PFSK-1 (cell line): ENCODE data around the gene CORO1C.

Experiments used
- FOXP2 ChIP-seq: optimal IDR thresholded peaks from 2 replicates; pipeline ENCODE3; 2011; ENCODE audit warnings: borderline replicate concordance, control low read depth, inconsistent platforms; ENCODE audit not compliant: insufficient read depth; ENCODE audit errors: extremely low read length, extremely low read depth
- POLR2AphosphoS5 ChIP-seq: IDR thresholded peaks from 2 replicates; pipeline ENCODE4 v1.6.1; 2012; ENCODE audit warnings: low read depth, mild to moderate bottlenecking, control low read depth, low read length, moderate library complexity
- REST ChIP-seq, 2 experiments: IDR thresholded peaks; 2 replicates each; pipeline versions ENCODE4 v1.6.1 to v1.8.0; 2011 to 2012; ENCODE audit warnings: low read depth in 2 of 2, low read length in 2 of 2, control low read depth in 1 of 2, inconsistent platforms in 1 of 2, mild to moderate bottlenecking in 1 of 2, moderate library complexity in 1 of 2; ENCODE audit not compliant: insufficient read depth in 1 of 2
- SIN3A ChIP-seq: IDR thresholded peaks from 2 replicates; pipeline ENCODE4 v1.6.1; 2012; ENCODE audit warnings: mild to moderate bottlenecking, low read length, moderate library complexity, borderline replicate concordance; ENCODE audit not compliant: insufficient read depth
- TAF1 ChIP-seq: IDR thresholded peaks from 2 replicates; pipeline ENCODE4 v1.6.1; 2012; ENCODE audit warnings: low read length, control low read depth, borderline replicate concordance; ENCODE audit not compliant: insufficient read depth

The CORO1C gene

GRCh38 chr12:108666401-108666881, 64.9 kb downstream of the CORO1C start:
- TF ChIP-seq TAF1 (no peak), FOXP2 (no peak), POLR2AphosphoS5 (no peak), REST (IDR thresholded peaks at IDR 0.05; ENCODE audit: insufficient read depth in 1 of 2, low read depth in 2 of 2, low read length in 2 of 2) (no peak), SIN3A (no peak)

- TF ChIP-seq REST (IDR thresholded peaks at IDR 0.05; ENCODE audit: insufficient read depth in 1 of 2, low read depth in 2 of 2, low read length in 2 of 2): no peak
- no peak for TF ChIP-seq SIN3A
- no peak for TF ChIP-seq POLR2AphosphoS5
- TF ChIP-seq FOXP2: no peak
- no peak for TF ChIP-seq TAF1
Observed at GRCh38 chr12:108665608-108666202, 65.6 kb downstream of the CORO1C start.

- TF ChIP-seq TAF1: no peak
- TF ChIP-seq POLR2AphosphoS5: no peak
- TF ChIP-seq FOXP2: no peak
- no peak for TF ChIP-seq SIN3A
- TF ChIP-seq REST (IDR thresholded peaks at IDR 0.05; ENCODE audit: insufficient read depth in 1 of 2, low read depth in 2 of 2, low read length in 2 of 2): no peak
Observed at GRCh38 chr12:108664338-108665258, 66.7 kb downstream of the CORO1C start.

GRCh38 chr12:108663324-108664015, 67.8 kb downstream of the CORO1C start:
- TF ChIP-seq POLR2AphosphoS5 (no peak), REST (IDR thresholded peaks at IDR 0.05; ENCODE audit: insufficient read depth in 1 of 2, low read depth in 2 of 2, low read length in 2 of 2) (no peak), TAF1 (no peak), FOXP2 (no peak), SIN3A (no peak)
